ENCODE results near the gene ITGA1.
"Not testable (repeated sequence)": the region's sequence is repeated elsewhere in the genome, so short reads cannot be mapped to it uniquely, and the experiment has no call there.

The ITGA1 gene

GRCh38 chr5:52906845-52907244 is 119.1 kb downstream of the ITGA1 start:
- DNase-seq: no peak

- DNase-seq: no peak
Measured at GRCh38 chr5:52909192-52909591, 121.5 kb downstream of the ITGA1 start.

GRCh38 chr5:52910071-52910470 is 122.4 kb downstream of the ITGA1 start:
- no peak for DNase-seq

GRCh38 chr5:52915176-52915875 is 127.6 kb downstream of the ITGA1 start:
- peak in 1 of 2 donors; percentile 68 for DNase-seq

- DNase-seq: no peak
Measured at GRCh38 chr5:52920929-52921328, 133.2 kb downstream of the ITGA1 start.

GRCh38 chr5:52922384-52922783 is 134.7 kb downstream of the ITGA1 start:
- DNase-seq: no peak

GRCh38 chr5:52924456-52924855 is 136.7 kb downstream of the ITGA1 start:
- no peak for DNase-seq

- no peak for DNase-seq
Measured at GRCh38 chr5:52925001-52925400, 137.3 kb downstream of the ITGA1 start.

GRCh38 chr5:52928689-52929088 is 141.0 kb downstream of the ITGA1 start:
- DNase-seq: no peak

- DNase-seq: no peak
Measured at GRCh38 chr5:52938226-52938625, 150.5 kb downstream of the ITGA1 start.

- no peak for DNase-seq
Measured at GRCh38 chr5:52943285-52943684, 155.6 kb downstream of the ITGA1 start.

GRCh38 chr5:52943808-52944207 is 156.1 kb downstream of the ITGA1 start:
- no peak for DNase-seq

- no peak for DNase-seq
Measured at GRCh38 chr5:52945040-52945439, 157.3 kb downstream of the ITGA1 start.

GRCh38 chr5:52947208-52947607 is 159.5 kb downstream of the ITGA1 start:
- DNase-seq: no peak

GRCh38 chr5:52947851-52948250 is 160.1 kb downstream of the ITGA1 start:
- no peak for DNase-seq

GRCh38 chr5:52948418-52949076 is 160.8 kb downstream of the ITGA1 start:
- peak in 1 of 2 donors; percentile 29 for DNase-seq

GRCh38 chr5:52950686-52951085 is 163.0 kb downstream of the ITGA1 start:
- DNase-seq: no peak

- DNase-seq: no peak
Measured at GRCh38 chr5:52952483-52952882, 164.8 kb downstream of the ITGA1 start.

- DNase-seq: no peak
Measured at GRCh38 chr5:52956014-52956413, 168.3 kb downstream of the ITGA1 start.

GRCh38 chr5:52956915-52957747 is 169.4 kb downstream of the ITGA1 start:
- DNase-seq: no peak

- DNase-seq: no peak
Measured at GRCh38 chr5:52961274-52961681, 173.6 kb downstream of the ITGA1 start.

- no peak for DNase-seq
Measured at GRCh38 chr5:52963636-52964035, 175.9 kb downstream of the ITGA1 start.

- no peak for DNase-seq
Measured at GRCh38 chr5:52964138-52964537, 176.4 kb downstream of the ITGA1 start.

GRCh38 chr5:52976157-52976556 is 188.4 kb downstream of the ITGA1 start:
- not testable (repeated sequence) for DNase-seq

All from bone marrow (tissue), 2 donors.